ENCODE results near the gene TMEM14C.
"Not testable (repeated sequence)": the region's sequence is repeated elsewhere in the genome, so short reads cannot be mapped to it uniquely, and the experiment has no call there.

The TMEM14C gene

DNA sequence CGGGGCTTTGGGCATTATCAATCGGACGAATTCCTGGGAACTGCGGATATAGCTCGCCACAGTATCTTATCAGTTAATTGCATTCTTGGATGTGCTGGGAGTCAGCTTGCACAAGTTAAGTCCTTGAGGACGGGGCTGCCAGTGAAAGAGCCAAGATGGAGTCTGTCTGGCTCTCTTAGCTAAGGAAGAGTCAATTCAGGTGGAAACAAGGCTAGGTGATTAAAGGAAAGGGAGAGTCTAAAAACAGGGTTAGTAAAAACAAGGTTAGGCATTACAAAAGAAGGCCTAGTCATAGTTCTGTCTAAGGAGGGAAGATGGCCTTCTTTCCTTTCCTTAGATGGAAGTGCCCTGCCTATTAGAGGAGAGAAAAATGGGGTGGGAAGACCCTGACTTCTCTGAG, 27.7 kb downstream of the TMEM14C start:
- DNase-seq; intact Hi-C loops (cut with DNase I): not testable (repeated sequence)

DNA sequence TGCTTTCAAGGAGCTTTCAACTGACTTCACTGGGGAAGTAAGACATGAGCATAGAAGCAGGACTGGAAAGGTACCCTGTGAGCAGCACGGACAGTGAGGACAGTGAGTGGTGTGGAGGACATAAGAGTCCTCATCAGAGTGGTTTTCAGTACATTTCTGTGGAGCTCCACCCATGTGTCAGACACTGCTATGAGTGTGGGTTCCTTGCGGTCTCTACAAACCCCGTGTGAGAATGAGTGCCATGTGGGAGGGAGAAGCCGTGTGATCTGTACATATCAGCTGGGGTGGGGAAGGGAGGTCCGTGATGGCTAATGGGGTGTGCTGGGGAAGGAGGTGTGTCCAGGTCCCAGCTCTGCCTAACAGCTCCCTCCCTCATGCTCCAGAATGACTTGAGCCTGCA, 28.9 kb downstream of the TMEM14C start:
- DNase-seq; intact Hi-C loops (cut with DNase I): not testable (repeated sequence)

DNA sequence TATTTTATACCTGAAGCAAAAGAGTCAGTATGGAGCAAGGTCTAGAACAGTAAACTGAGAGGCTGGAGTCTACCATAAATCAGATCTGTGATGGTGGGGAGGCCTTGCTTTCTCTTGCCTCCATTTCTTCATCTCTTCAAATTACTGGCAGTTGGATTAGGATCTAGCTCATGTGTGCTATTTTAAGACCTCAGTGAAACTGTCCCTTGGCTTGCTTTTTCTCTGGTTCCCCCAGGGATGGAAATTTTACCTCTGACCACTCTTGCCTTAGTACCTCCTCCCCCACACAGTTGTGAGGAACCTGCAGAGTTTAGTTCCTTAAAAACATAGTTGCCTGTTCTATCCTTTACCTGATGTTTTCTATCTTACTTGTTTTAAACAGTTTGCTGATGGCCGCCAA, 33.2 kb downstream of the TMEM14C start:
- intact Hi-C loops (cut with DNase I) = no loop called here
- DNase-seq = no peak

DNA sequence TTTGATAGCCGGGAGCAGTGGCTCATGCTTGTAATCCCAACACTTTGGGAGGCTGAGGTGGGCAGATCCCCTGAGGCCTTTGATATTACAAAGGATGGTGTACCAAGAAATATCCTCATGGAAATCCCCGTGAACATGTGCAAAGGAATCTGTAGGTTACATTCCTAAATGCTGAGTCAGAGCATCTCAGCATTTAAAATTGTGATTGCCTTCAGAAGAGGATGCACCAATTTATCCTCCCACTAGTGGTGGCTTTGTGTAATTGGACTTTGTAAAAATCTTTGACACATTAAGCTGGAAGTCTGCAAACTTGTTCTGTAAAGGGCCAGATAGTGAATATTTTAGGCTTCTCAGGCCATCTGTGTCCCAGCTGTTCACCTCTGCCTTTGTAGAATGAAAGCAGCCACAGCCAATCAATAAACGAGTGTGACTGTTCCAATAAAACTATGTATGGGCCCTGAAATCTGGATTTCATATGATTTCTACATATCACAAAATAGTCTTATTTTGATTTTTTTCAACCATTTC, 36.5 kb downstream of the TMEM14C start:
- intact Hi-C loops (cut with DNase I) = no loop called here

DNA sequence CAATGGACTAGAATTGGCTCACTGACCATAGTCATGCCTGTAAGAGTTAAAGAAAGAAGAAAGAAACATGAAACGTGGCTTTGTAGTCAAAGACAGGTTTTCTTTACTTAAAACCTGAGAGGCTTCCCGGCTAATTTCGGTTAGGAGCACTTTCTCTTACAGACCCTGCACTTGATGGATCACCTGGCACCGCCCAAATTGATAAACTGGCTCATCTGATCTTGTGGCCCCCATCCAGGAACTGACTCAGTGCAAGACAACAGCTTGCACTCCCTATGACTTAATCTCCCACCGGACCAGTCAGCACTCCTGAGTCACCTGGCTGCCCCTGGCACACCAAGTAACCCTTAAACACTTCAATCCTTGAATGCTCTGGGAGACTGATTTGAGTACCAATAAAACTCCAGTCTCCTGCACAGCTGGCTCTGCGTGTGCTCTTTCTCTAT, 37.0 kb downstream of the TMEM14C start:
- DNase-seq = no peak
- intact Hi-C loops (cut with DNase I) = no loop called here

More for the DNA sequence above, 36.5 kb downstream of the TMEM14C start:
- no peak for DNase-seq

DNA sequence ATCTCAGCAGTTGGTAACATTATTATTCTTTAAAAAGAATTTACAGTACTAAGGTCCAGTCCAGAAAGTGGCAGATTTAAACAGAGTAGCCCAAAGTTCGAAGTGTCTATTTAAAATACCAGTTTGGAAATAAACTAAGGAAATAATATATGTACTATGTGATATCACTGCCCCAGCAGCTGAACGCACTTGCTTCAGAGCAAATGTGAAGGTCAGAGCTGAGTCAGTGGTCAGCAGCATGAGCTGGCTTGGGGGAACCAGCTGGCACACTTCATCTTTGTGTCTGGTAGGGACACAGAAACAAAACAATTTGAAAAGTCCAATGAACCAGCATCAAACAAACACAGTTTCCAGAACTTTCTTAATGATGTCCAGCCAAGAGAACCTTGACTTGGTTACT, 40.1 kb downstream of the TMEM14C start:
- intact Hi-C loops (cut with DNase I) = no loop called here
- no peak for DNase-seq

DNA sequence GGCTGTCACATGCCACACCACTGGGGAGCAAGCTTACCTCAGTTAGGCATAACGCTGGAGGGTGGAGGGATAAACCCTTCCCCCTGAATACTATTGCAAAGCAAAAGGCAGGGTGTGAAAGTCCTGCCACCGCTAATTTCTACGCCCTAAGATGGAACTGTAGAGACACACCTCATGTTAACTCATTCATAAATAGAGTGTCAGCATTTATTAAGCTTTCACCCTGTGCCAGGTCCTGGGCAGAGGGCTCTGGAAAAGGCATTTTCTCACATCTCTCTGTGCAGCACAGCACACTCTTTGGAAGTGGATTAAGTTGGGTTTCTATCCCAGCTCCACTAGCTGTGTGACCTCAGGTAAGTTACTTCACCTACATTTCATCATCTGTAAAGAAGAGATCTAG, 46.5 kb downstream of the TMEM14C start:
- no peak for DNase-seq
- intact Hi-C loops (cut with DNase I) = no loop called here

DNA sequence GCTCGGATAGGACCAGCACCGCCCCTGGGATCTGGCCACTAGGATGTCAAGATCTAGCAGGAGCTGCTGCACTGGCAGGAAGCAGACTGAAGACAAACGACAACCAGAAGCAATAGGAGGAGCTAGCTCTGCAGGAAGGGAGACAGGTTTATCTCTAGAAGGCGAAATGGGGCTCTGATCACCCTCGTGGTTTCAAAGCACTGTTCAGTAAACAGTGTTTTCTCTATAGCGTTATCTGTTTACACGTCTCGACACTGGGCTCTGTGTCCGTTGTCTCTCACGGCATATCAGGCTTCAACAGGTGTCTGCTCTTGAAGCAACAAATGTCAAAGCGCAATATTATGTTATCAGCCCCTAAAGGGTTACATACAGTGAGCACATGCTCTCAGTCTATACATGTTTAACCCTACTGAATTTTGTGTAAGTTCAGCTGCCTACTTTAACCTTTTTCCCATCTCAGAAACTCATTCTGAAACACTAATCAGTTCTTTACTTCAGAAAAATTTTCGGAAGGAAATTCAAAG, 48.6 kb downstream of the TMEM14C start:
- intact Hi-C loops (cut with DNase I) = no loop called here
- DNase-seq = no peak

DNA sequence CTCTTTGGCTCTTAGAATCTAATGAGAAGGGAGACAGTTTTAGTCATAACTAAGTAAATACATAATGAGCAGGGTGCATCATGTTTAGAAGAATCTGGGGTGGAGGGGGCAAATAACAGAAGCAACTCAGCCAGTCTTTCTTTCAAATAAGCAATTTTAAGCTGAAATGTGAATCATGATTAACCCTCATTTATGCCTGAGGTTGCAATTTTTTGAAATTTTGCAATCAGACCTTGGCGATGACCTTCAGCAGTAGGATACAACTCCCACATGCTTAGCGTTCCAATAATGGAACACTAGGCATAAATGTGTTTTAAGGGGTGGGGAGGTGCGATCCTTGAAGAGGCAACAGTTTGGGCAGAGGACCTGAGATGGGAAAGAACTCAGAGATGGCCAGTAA, 55.4 kb downstream of the TMEM14C start:
- no peak for DNase-seq
- intact Hi-C loops (cut with DNase I) = no loop called here

DNA sequence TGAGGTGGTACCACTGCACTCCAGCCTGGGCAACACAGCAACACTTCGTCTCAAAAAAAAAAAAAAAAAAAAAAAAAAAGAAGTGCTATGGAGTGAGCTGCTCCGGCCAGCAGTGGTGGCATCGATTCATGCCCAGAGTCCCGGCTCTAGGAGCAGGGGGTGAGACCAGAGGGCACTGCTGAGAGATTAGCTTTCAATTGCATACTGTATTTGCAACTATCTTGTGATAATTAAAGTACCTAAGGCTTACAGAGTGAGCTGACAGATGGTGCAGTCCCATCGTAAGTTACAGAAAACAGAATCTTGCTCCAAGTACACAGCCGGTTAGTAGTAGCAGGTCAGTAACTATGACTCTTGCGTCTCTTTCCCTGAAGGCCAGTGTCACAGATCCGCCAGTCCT, 56.2 kb downstream of the TMEM14C start:
- DNase-seq = no peak
- intact Hi-C loops (cut with DNase I) = no loop called here
